Nucleus accumbens (tissue), 56 donors: ENCODE measurements around the gene LRIG1.
A peak's percentile ranks its signal among the peaks of the same experiment; 100 is the strongest.

ENCODE experiments used
- DNase-seq, 56 donors: peaks; one replicate each; lab custom pipeline; 2025; lab: John Stamatoyannopoulos, UW

LRIG1 gene

GRCh38 chr3:66409771-66410754, 90.8 kb downstream of the LRIG1 start:
- DNase-seq = no peak

GRCh38 chr3:66407611-66408218, 93.1 kb downstream of the LRIG1 start:
- DNase-seq = peak in 49 of 56 donors; percentile 17 to 85 (median 52)

GRCh38 chr3:66406831-66407610, 93.8 kb downstream of the LRIG1 start:
- peak in 7 of 56 donors; percentile 10 to 49 (median 25) for DNase-seq

- DNase-seq = peak in 45 of 56 donors; percentile 17 to 84 (median 52)
Observed at GRCh38 chr3:66406163-66406562, 94.7 kb downstream of the LRIG1 start.

GRCh38 chr3:66405701-66406091, 95.1 kb downstream of the LRIG1 start:
- DNase-seq = peak in 46 of 56 donors; percentile 13 to 91 (median 52)

- no peak for DNase-seq
Observed at GRCh38 chr3:66404903-66405700, 95.7 kb downstream of the LRIG1 start.

- no peak for DNase-seq
Observed at GRCh38 chr3:66404197-66404596, 96.6 kb downstream of the LRIG1 start.

GRCh38 chr3:66403323-66403990, 97.4 kb downstream of the LRIG1 start:
- no peak for DNase-seq

- peak in 1 of 56 donors; percentile 19 for DNase-seq
Observed at GRCh38 chr3:66402596-66403290, 98.1 kb downstream of the LRIG1 start.

GRCh38 chr3:66401675-66402491, 98.9 kb downstream of the LRIG1 start:
- no peak for DNase-seq

- no peak for DNase-seq
Observed at GRCh38 chr3:66401157-66401550, 99.7 kb downstream of the LRIG1 start.

- peak in 10 of 56 donors; percentile 13 to 59 (median 30) for DNase-seq
Observed at GRCh38 chr3:66400411-66401156, 100.2 kb downstream of the LRIG1 start.

- no peak for DNase-seq
Observed at GRCh38 chr3:66399529-66400232, 101.1 kb downstream of the LRIG1 start.

GRCh38 chr3:66398228-66399025, 102.4 kb downstream of the LRIG1 start:
- no peak for DNase-seq

- DNase-seq = no peak
Observed at GRCh38 chr3:66397745-66398144, 103.1 kb downstream of the LRIG1 start.

- no peak for DNase-seq
Observed at GRCh38 chr3:66396888-66397287, 103.9 kb downstream of the LRIG1 start.
